ENCODE results near the gene PDPK1. TPM values are rescaled to one million over a fixed set of nuclear protein-coding genes. Genes with fewer than 3 reads are reported as not detected.
A peak's percentile ranks its signal among the peaks of the same experiment; 100 is the strongest.
"Not testable (repeated sequence)": the region's sequence is repeated elsewhere in the genome, so short reads cannot be mapped to it uniquely, and the experiment has no call there.

The PDPK1 gene
- total RNA-seq, 2 donors from 2014 or later, result 29.2 to 30.3 TPM

GRCh38 chr16:2631203-2631602 lies 93.4 kb downstream of the PDPK1 start:
- not testable (repeated sequence) for H3K27ac Mint-ChIP-seq; H3K4me1 Mint-ChIP-seq; H3K27ac ChIP-seq (ENCODE audit: low read depth, low read length); H3K9me3 Mint-ChIP-seq; H3K4me3 Mint-ChIP-seq; H3K27me3 ChIP-seq (ENCODE audit: control insufficient read depth, insufficient read depth, low read length, poor library complexity, severe bottlenecking); H3K4me3 ChIP-seq (ENCODE audit: low read length); H3K27me3 Mint-ChIP-seq (ENCODE audit: insufficient read depth); H3K4me1 ChIP-seq (ENCODE audit: control insufficient read depth, insufficient read depth, low read length); H3K9me3 ChIP-seq (ENCODE audit: control insufficient read depth, low read length); H3K36me3 Mint-ChIP-seq (ENCODE audit: low read depth); DNase-seq; H3K36me3 ChIP-seq (ENCODE audit: control insufficient read depth, insufficient read depth, low read length); H3K9ac ChIP-seq (ENCODE audit: extremely low read depth, low read length, poor library complexity, severe bottlenecking)
- WGBS, 2 experiments (ENCODE audit: insufficient coverage in 1 of 2, insufficient read length in 1 of 2), result no CpG with 5 or more reads among the region's 11 CpGs

- H3K4me3 ChIP-seq (ENCODE audit: low read length); H3K27me3 Mint-ChIP-seq (ENCODE audit: insufficient read depth); H3K4me1 ChIP-seq (ENCODE audit: control insufficient read depth, insufficient read depth, low read length); H3K9me3 ChIP-seq (ENCODE audit: control insufficient read depth, low read length); H3K27me3 ChIP-seq (ENCODE audit: control insufficient read depth, insufficient read depth, low read length, poor library complexity, severe bottlenecking); H3K36me3 Mint-ChIP-seq (ENCODE audit: low read depth); H3K9ac ChIP-seq (ENCODE audit: extremely low read depth, low read length, poor library complexity, severe bottlenecking); H3K36me3 ChIP-seq (ENCODE audit: control insufficient read depth, insufficient read depth, low read length); H3K4me1 Mint-ChIP-seq; H3K9me3 Mint-ChIP-seq; DNase-seq; H3K27ac ChIP-seq (ENCODE audit: low read depth, low read length); H3K27ac Mint-ChIP-seq; H3K4me3 Mint-ChIP-seq: not testable (repeated sequence)
- no CpG with 5 or more reads among the region's 7 CpGs for WGBS, 2 experiments (ENCODE audit: insufficient coverage in 1 of 2, insufficient read length in 1 of 2)
These were observed 94.5 kb downstream of the PDPK1 start for GRCh38 chr16:2632291-2632690.

DNA sequence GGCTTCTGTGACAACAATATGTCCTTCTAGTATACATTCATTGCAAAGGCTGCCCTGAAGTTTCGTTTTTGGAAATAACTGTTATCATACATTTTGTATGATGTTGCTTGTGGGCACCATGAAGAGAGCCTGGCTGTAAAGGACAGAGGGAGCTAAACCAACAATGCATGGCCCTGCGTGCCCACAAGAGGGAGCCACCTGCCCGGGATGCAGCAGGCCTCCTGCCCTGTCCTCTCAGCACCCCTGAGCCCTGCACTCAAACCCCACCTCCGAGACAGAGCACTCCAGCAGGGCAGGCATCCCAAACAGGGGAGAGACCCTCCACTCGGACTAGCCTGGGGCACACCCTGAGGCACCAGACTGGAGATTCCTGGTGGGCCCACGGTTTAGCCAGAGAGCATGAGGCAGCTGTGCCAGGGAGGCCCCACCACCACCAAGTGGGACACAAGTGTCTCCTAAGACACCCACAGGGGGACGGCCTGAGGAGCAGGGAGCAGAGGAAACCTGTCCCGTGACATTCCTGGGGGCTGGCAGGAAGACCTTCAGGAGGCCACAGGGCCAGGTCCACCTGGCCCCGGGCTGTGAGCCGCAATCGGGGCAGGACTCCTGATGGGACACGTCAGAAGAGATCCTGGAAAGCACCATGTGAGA lies 101.4 kb downstream of the PDPK1 start:
- not testable (repeated sequence) for H3K36me3 ChIP-seq (ENCODE audit: control insufficient read depth, insufficient read depth, low read length); H3K9ac ChIP-seq (ENCODE audit: extremely low read depth, low read length, poor library complexity, severe bottlenecking); H3K27ac Mint-ChIP-seq; H3K27me3 ChIP-seq (ENCODE audit: control insufficient read depth, insufficient read depth, low read length, poor library complexity, severe bottlenecking); H3K36me3 Mint-ChIP-seq (ENCODE audit: low read depth); H3K4me1 ChIP-seq (ENCODE audit: control insufficient read depth, insufficient read depth, low read length); H3K9me3 ChIP-seq (ENCODE audit: control insufficient read depth, low read length); H3K4me3 ChIP-seq (ENCODE audit: low read length); H3K9me3 Mint-ChIP-seq; H3K4me1 Mint-ChIP-seq; H3K27me3 Mint-ChIP-seq (ENCODE audit: insufficient read depth); H3K4me3 Mint-ChIP-seq; DNase-seq; H3K27ac ChIP-seq (ENCODE audit: low read depth, low read length)
- TF ChIP-seq, protein P1, sequence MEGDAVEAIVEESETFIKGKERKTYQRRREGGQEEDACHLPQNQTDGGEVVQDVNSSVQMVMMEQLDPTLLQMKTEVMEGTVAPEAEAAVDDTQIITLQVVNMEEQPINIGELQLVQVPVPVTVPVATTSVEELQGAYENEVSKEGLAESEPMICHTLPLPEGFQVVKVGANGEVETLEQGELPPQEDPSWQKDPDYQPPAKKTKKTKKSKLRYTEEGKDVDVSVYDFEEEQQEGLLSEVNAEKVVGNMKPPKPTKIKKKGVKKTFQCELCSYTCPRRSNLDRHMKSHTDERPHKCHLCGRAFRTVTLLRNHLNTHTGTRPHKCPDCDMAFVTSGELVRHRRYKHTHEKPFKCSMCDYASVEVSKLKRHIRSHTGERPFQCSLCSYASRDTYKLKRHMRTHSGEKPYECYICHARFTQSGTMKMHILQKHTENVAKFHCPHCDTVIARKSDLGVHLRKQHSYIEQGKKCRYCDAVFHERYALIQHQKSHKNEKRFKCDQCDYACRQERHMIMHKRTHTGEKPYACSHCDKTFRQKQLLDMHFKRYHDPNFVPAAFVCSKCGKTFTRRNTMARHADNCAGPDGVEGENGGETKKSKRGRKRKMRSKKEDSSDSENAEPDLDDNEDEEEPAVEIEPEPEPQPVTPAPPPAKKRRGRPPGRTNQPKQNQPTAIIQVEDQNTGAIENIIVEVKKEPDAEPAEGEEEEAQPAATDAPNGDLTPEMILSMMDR (conservative IDR thresholded peaks at IDR 0.05), result peak; percentile 53
- WGBS, 2 experiments (ENCODE audit: insufficient coverage in 1 of 2, insufficient read length in 1 of 2), result no CpG with 5 or more reads among the region's 12 CpGs

GRCh38 chr16:2639722-2640072 lies 101.9 kb downstream of the PDPK1 start:
- not testable (repeated sequence) for H3K27me3 ChIP-seq (ENCODE audit: control insufficient read depth, insufficient read depth, low read length, poor library complexity, severe bottlenecking); DNase-seq; H3K36me3 ChIP-seq (ENCODE audit: control insufficient read depth, insufficient read depth, low read length); H3K27me3 Mint-ChIP-seq (ENCODE audit: insufficient read depth); H3K4me3 Mint-ChIP-seq; H3K9ac ChIP-seq (ENCODE audit: extremely low read depth, low read length, poor library complexity, severe bottlenecking); H3K4me1 Mint-ChIP-seq; H3K4me1 ChIP-seq (ENCODE audit: control insufficient read depth, insufficient read depth, low read length); H3K27ac ChIP-seq (ENCODE audit: low read depth, low read length); H3K36me3 Mint-ChIP-seq (ENCODE audit: low read depth); H3K9me3 ChIP-seq (ENCODE audit: control insufficient read depth, low read length); H3K27ac Mint-ChIP-seq; H3K9me3 Mint-ChIP-seq; H3K4me3 ChIP-seq (ENCODE audit: low read length)
- whole genome bisulfite sequencing, 2 experiments (ENCODE audit: insufficient coverage in 1 of 2, insufficient read length in 1 of 2), result 100% methylated on average over 4 of the region's 9 CpGs; no CpG with 5 or more reads in 1 of the 2 experiments

DNA sequence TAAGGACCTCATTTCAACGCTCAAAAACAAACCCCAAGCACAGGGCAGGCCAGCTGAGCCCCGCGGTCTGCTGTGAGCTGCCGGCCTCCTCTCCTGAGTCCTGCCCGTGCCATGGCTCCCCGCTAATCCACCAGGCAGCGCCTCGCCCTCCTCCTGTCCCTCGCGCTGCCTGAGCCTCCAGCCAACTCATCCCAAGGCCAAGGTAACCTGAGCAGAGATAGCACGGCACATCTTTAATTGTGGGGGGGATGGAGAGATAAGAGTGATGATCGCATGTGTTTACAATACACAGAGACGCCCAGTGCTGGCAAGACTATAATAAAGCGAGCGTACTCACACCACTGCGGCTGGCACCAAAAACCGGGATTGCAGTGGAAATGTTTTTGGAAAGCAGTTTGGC lies 104.7 kb downstream of the PDPK1 start:
- not testable (repeated sequence) for H3K27me3 ChIP-seq (ENCODE audit: control insufficient read depth, insufficient read depth, low read length, poor library complexity, severe bottlenecking); H3K9me3 Mint-ChIP-seq; H3K4me1 ChIP-seq (ENCODE audit: control insufficient read depth, insufficient read depth, low read length); H3K36me3 Mint-ChIP-seq (ENCODE audit: low read depth); H3K9me3 ChIP-seq (ENCODE audit: control insufficient read depth, low read length); H3K36me3 ChIP-seq (ENCODE audit: control insufficient read depth, insufficient read depth, low read length); H3K4me1 Mint-ChIP-seq; H3K27ac ChIP-seq (ENCODE audit: low read depth, low read length); DNase-seq; H3K4me3 ChIP-seq (ENCODE audit: low read length); H3K27ac Mint-ChIP-seq; H3K9ac ChIP-seq (ENCODE audit: extremely low read depth, low read length, poor library complexity, severe bottlenecking); H3K27me3 Mint-ChIP-seq (ENCODE audit: insufficient read depth); H3K4me3 Mint-ChIP-seq
- no CpG with 5 or more reads among the region's 17 CpGs for WGBS, 2 experiments (ENCODE audit: insufficient coverage in 1 of 2, insufficient read length in 1 of 2)

DNA sequence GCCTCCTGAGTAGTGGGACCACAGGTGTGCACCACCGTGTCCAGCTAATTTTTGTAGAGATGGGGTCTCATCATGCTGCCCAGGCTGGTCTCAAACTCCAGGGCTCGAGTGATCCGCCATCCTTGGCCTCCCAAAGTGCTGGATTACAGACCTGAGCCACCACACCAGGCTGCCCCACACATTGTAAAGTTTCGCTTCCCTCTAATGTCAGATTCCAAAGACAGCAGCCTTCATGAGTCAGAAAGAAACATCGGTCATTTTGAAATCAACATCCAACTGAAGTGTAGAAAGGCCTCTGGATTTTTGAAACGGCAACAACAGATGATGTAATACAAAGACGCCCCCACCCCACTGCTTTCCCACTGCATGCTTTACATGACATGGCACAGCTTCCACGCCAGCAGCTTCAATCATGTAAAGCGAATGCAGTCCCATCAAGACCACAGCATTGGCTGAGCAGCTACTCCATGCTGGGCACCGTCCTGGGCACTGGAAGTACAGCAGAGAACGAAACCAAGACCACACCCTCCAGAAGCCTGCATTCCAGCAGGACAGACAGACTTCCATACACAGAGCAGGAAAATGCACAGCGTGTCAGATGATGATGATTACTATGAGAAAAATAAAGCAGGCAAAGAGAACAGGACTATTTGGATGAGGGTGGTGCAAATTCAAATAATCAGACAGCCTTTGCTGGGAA lies 107.1 kb downstream of the PDPK1 start:
- not testable (repeated sequence) for H3K27me3 Mint-ChIP-seq (ENCODE audit: insufficient read depth); H3K9me3 ChIP-seq (ENCODE audit: control insufficient read depth, low read length); H3K36me3 ChIP-seq (ENCODE audit: control insufficient read depth, insufficient read depth, low read length); DNase-seq; H3K9me3 Mint-ChIP-seq; H3K27ac Mint-ChIP-seq; H3K4me1 Mint-ChIP-seq; H3K4me3 ChIP-seq (ENCODE audit: low read length); H3K9ac ChIP-seq (ENCODE audit: extremely low read depth, low read length, poor library complexity, severe bottlenecking); H3K27ac ChIP-seq (ENCODE audit: low read depth, low read length); H3K4me3 Mint-ChIP-seq; H3K4me1 ChIP-seq (ENCODE audit: control insufficient read depth, insufficient read depth, low read length); H3K36me3 Mint-ChIP-seq (ENCODE audit: low read depth); H3K27me3 ChIP-seq (ENCODE audit: control insufficient read depth, insufficient read depth, low read length, poor library complexity, severe bottlenecking)
- WGBS, 2 experiments (ENCODE audit: insufficient coverage in 1 of 2, insufficient read length in 1 of 2), result no CpG with 5 or more reads among the region's 12 CpGs
